ENCODE data around the gene SMIM23.

The SMIM23 gene

GRCh38 chr5:171810227-171810626, 24.6 kb downstream of the SMIM23 start:
- H3K4me3 ChIP-seq (ENCODE audit: low read length), result no peak overlapping the region
- TF ChIP-seq, protein P1, sequence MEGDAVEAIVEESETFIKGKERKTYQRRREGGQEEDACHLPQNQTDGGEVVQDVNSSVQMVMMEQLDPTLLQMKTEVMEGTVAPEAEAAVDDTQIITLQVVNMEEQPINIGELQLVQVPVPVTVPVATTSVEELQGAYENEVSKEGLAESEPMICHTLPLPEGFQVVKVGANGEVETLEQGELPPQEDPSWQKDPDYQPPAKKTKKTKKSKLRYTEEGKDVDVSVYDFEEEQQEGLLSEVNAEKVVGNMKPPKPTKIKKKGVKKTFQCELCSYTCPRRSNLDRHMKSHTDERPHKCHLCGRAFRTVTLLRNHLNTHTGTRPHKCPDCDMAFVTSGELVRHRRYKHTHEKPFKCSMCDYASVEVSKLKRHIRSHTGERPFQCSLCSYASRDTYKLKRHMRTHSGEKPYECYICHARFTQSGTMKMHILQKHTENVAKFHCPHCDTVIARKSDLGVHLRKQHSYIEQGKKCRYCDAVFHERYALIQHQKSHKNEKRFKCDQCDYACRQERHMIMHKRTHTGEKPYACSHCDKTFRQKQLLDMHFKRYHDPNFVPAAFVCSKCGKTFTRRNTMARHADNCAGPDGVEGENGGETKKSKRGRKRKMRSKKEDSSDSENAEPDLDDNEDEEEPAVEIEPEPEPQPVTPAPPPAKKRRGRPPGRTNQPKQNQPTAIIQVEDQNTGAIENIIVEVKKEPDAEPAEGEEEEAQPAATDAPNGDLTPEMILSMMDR (conservative IDR thresholded peaks at IDR 0.05; ENCODE audit: low read depth, low read length), result no peak
- DNase-seq (ENCODE audit: low read depth), result no peak

GRCh38 chr5:171813270-171813669, 27.7 kb downstream of the SMIM23 start:
- H3K4me3 ChIP-seq (ENCODE audit: low read length), result no peak overlapping the region
- no peak for DNase-seq (ENCODE audit: low read depth)
- TF ChIP-seq, protein P1 (conservative IDR thresholded peaks at IDR 0.05; ENCODE audit: low read depth, low read length), result no peak

GRCh38 chr5:171813813-171814490, 28.3 kb downstream of the SMIM23 start:
- H3K4me3 ChIP-seq (ENCODE audit: low read length), result no peak overlapping the region
- DNase-seq (ENCODE audit: low read depth), result no peak
- TF ChIP-seq, protein P1 (conservative IDR thresholded peaks at IDR 0.05; ENCODE audit: low read depth, low read length), result no peak

- H3K4me3 ChIP-seq (ENCODE audit: low read length), result no peak overlapping the region
- no peak for DNase-seq (ENCODE audit: low read depth)
- TF ChIP-seq, protein P1 (conservative IDR thresholded peaks at IDR 0.05; ENCODE audit: low read depth, low read length), result no peak
These were observed 31.0 kb downstream of the SMIM23 start for GRCh38 chr5:171816666-171817065.

- DNase-seq (ENCODE audit: low read depth), result no peak
- H3K4me3 ChIP-seq (ENCODE audit: low read length), result no peak overlapping the region
- TF ChIP-seq, protein P1 (conservative IDR thresholded peaks at IDR 0.05; ENCODE audit: low read depth, low read length), result no peak
These were observed 34.9 kb downstream of the SMIM23 start for GRCh38 chr5:171820561-171820960.

- H3K4me3 ChIP-seq (ENCODE audit: low read length), result no peak overlapping the region
- DNase-seq (ENCODE audit: low read depth), result no peak
- TF ChIP-seq, protein P1 (conservative IDR thresholded peaks at IDR 0.05; ENCODE audit: low read depth, low read length), result no peak
These were observed 35.7 kb downstream of the SMIM23 start for GRCh38 chr5:171821286-171821685.

DNA sequence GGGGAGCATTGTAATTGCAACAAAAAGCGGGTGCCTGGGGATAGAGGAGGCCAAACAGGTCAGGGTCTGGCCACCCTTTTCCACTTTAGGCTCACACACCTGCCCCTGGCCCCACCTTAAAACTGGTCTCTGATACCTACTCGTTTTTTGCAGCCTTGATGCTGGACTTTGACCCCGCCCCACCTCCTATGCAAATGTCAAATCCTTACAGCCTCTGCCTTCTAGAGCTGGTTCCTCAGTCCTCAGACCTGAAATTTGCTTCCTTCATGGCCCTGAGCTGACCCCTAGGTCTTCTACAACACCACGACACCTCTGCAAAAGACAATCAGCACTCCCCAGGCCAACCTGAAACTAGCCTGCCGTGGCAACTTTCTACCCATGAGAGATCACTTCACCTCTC, 37.7 kb downstream of the SMIM23 start:
- TF ChIP-seq, protein P1 (conservative IDR thresholded peaks at IDR 0.05; ENCODE audit: low read depth, low read length), result no peak
- no peak for DNase-seq (ENCODE audit: low read depth)
- H3K4me3 ChIP-seq (ENCODE audit: low read length), result no peak overlapping the region

Data from retinal pigment epithelial cell (primary cell).